Liver (tissue), 9 donors: ENCODE results near the gene LDB2. TPM values are rescaled to one million over a fixed set of nuclear protein-coding genes. Genes with fewer than 3 reads are reported as not detected.

ENCODE experiments used
- DNase-seq: peaks from one replicate; pipeline ENCODE4 v3.0.0-alpha.2; 2017; ENCODE audit warnings: low spot score
- H3K27ac ChIP-seq, 2 donors: one replicate each; pipeline ENCODE4 v1.7.0; 2013; ENCODE audit warnings: inconsistent platforms in 2 of 2, low read length in 2 of 2, control low read depth in 1 of 2, low read depth in 1 of 2, mild to moderate bottlenecking in 1 of 2
- H3K27me3 ChIP-seq, 4 donors: one replicate each; pipeline versions ENCODE4 v1.6.1 to v1.7.0; 2013; ENCODE audit warnings: low read length in 3 of 4, inconsistent platforms in 1 of 4, mild to moderate bottlenecking in 1 of 4, moderate library complexity in 1 of 4; ENCODE audit not compliant: control insufficient read depth in 4 of 4, insufficient read depth in 4 of 4
- H3K36me3 ChIP-seq, 4 donors: one replicate each; pipeline versions ENCODE4 v1.6.1 to v1.7.0; 2013; ENCODE audit warnings: low read length in 3 of 4, mild to moderate bottlenecking in 3 of 4, low read depth in 1 of 4, moderate library complexity in 1 of 4; ENCODE audit not compliant: control insufficient read depth in 4 of 4, insufficient read depth in 3 of 4
- H3K4me1 ChIP-seq, 4 donors: one replicate each; pipeline versions ENCODE4 v1.6.1 to v1.7.0; 2013; ENCODE audit warnings: low read length in 3 of 4, mild to moderate bottlenecking in 3 of 4, moderate library complexity in 1 of 4; ENCODE audit not compliant: control insufficient read depth in 4 of 4, insufficient read depth in 4 of 4
- H3K4me3 ChIP-seq, 3 donors: one replicate each; pipeline versions ENCODE4 v1.6.1 to v1.7.0; 2013; ENCODE audit warnings: low read length in 3 of 3, control low read depth in 1 of 3, low read depth in 1 of 3, mild to moderate bottlenecking in 1 of 3
- H3K9ac ChIP-seq, 2 donors: one replicate each; pipeline ENCODE4 v1.7.0; 2013; ENCODE audit warnings: low read length in 2 of 2, mild to moderate bottlenecking in 2 of 2, moderate library complexity in 2 of 2, control low read depth in 1 of 2, low read depth in 1 of 2
- H3K9me3 ChIP-seq, 4 donors: one replicate each; pipeline versions ENCODE4 v1.6.1 to v1.7.0; 2013; ENCODE audit warnings: low read length in 3 of 4; ENCODE audit not compliant: control insufficient read depth in 4 of 4
- EGR1 ChIP-seq, 2 donors: IDR thresholded peaks; 2 replicates each; pipeline ENCODE4 v1.6.1; 2016 to 2018; ENCODE audit warnings: antibody characterized with exemption in 2 of 2, low read depth in 2 of 2
- FOXA1 ChIP-seq: IDR thresholded peaks from 2 replicates; pipeline ENCODE4 v1.6.1; 2016; ENCODE audit warnings: antibody characterized with exemption
- FOXA2 ChIP-seq: IDR thresholded peaks from 2 replicates; pipeline ENCODE4 v1.6.1; 2016; ENCODE audit warnings: antibody characterized with exemption
- GABPA ChIP-seq, 2 donors: IDR thresholded peaks in 1 of 2; conservative IDR thresholded peaks in 1 of 2; 2 replicates each; pipeline ENCODE4 v1.6.1; 2016; ENCODE audit warnings: antibody characterized with exemption in 2 of 2, mild to moderate bottlenecking in 1 of 2, moderate library complexity in 1 of 2
- HNF4A ChIP-seq, 2 donors: conservative IDR thresholded peaks; 2 replicates each; pipeline ENCODE4 v1.6.1; 2016; ENCODE audit warnings: antibody characterized with exemption in 2 of 2, mild to moderate bottlenecking in 2 of 2
- HNF4G ChIP-seq: IDR thresholded peaks from 2 replicates; pipeline ENCODE4 v1.6.1; 2016; ENCODE audit warnings: antibody characterized with exemption
- JUND ChIP-seq, 2 donors: IDR thresholded peaks; 2 replicates each; pipeline ENCODE4 v1.6.1; 2016; ENCODE audit warnings: antibody characterized with exemption in 2 of 2
- NR2F2 ChIP-seq: IDR thresholded peaks from 2 replicates; pipeline ENCODE4 v1.6.1; 2016; ENCODE audit warnings: antibody characterized with exemption
- RAD21 ChIP-seq, 2 donors: IDR thresholded peaks; 2 replicates each; pipeline ENCODE4 v1.6.1; 2016; ENCODE audit warnings: antibody characterized with exemption in 2 of 2, mild to moderate bottlenecking in 2 of 2
- RXRA ChIP-seq, 2 donors: IDR thresholded peaks; 2 replicates each; pipeline ENCODE4 v1.6.1; 2017 to 2018; ENCODE audit warnings: antibody characterized with exemption in 2 of 2, mild to moderate bottlenecking in 1 of 2
- SP1 ChIP-seq: IDR thresholded peaks from 2 replicates; pipeline ENCODE4 v1.6.1; 2018; ENCODE audit warnings: antibody characterized with exemption, mild to moderate bottlenecking
- TAF1 ChIP-seq: conservative IDR thresholded peaks from 2 replicates; pipeline ENCODE4 v1.6.1; 2016; ENCODE audit warnings: antibody characterized with exemption, mild to moderate bottlenecking
- YY1 ChIP-seq: IDR thresholded peaks from 2 replicates; pipeline ENCODE4 v1.6.1; 2016; ENCODE audit warnings: antibody characterized with exemption, mild to moderate bottlenecking
- WGBS: extraction: QIAGEN DNeasy Blood & Tissue Kit; methylation state at CpG from one replicate; pipeline ENCODE4 v1.1.7; 2013; 5-methylcytosine and 5-hydroxymethylcytosine counted together
- polyA plus RNA-seq, 2 donors: library from polyadenylated mRNA; stranded (reverse) in 1 of 2; unstranded in 1 of 2; fragments of 200-250 nt in 1 of 2; fragments of >200 nt in 1 of 2; fragmentation: Nextera tagmentation in 1 of 2; extraction: Ambion mirVana in 1 of 2; gene quantifications; one replicate each; pipeline versions ENCODE4 v1.2.1 to v1.2.3, GENCODE V29; 2013 to 2015
- total RNA-seq, 2 donors: library from RNA; depleted of rRNA; stranded (reverse); fragments of >200 nt; gene quantifications; one replicate each; pipeline ENCODE4 v1.2.3, GENCODE V29; 2014
- TF ChIP-seq, protein P1 (sequence below): fragments of 150-350 bp; IDR thresholded peaks from 2 replicates; pipeline ENCODE4 v1.5.1; 2017; ENCODE audit warnings: improper control_type of control experiment, low read depth, low read length; ENCODE audit not compliant: missing input control
- TF ChIP-seq, protein P2 (sequence below): IDR thresholded peaks from 2 replicates; pipeline ENCODE4 v1.6.1; 2016; ENCODE audit warnings: antibody characterized with exemption
- TF ChIP-seq, protein P3 (sequence below): IDR thresholded peaks from 2 replicates; pipeline ENCODE4 v1.6.1; 2016; ENCODE audit warnings: antibody characterized with exemption
- TF ChIP-seq, protein P4 (sequence below): IDR thresholded peaks from 2 replicates; pipeline ENCODE4 v1.6.1; 2016; ENCODE audit warnings: antibody characterized with exemption
- donor health status: healthy.
- donor health status: healthy.
- donor health status: healthy.
- donor health status: healthy.
- donor health status: healthy.

The LDB2 gene
- total and polyA plus RNA-seq, 4 donors = 7.4 to 31.9 (median 16.8) TPM

DNA sequence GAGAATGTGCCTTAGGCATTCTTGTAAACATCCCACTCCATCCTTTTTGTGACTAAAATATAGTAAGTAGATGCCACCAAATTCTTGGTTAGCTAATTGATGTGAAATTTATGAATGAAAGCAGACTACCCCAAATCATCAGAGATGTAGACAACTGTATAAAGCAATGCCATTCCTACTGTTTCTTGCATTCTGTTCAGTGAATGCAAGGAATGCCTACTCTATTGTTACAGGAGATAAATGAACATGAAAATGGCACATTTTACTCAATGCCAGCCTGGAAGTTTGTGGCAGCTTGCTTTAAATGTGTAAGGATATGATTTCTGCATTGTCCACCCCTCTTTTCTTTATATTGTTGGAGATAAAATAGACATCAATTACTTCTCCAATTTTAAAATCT, 317.9 kb downstream of the LDB2 start:
- Histone ChIP-seq H3K9ac (no peak overlapping the region), H3K36me3 (no peaks in the 10 kb centered on the region), H3K27me3 (no peaks in the 10 kb centered on the region), H3K4me3 (no peak overlapping the region), H3K27ac (no peak overlapping the region), H3K4me1 (peaks cover 0 to 2% (median 0%) of the 10 kb centered on the region in 4 donors), H3K9me3 (no peaks in the 10 kb centered on the region)
- DNase-seq = no peak
- TF ChIP-seq, protein P1, sequence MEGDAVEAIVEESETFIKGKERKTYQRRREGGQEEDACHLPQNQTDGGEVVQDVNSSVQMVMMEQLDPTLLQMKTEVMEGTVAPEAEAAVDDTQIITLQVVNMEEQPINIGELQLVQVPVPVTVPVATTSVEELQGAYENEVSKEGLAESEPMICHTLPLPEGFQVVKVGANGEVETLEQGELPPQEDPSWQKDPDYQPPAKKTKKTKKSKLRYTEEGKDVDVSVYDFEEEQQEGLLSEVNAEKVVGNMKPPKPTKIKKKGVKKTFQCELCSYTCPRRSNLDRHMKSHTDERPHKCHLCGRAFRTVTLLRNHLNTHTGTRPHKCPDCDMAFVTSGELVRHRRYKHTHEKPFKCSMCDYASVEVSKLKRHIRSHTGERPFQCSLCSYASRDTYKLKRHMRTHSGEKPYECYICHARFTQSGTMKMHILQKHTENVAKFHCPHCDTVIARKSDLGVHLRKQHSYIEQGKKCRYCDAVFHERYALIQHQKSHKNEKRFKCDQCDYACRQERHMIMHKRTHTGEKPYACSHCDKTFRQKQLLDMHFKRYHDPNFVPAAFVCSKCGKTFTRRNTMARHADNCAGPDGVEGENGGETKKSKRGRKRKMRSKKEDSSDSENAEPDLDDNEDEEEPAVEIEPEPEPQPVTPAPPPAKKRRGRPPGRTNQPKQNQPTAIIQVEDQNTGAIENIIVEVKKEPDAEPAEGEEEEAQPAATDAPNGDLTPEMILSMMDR = no peak
- TF ChIP-seq, protein P2, sequence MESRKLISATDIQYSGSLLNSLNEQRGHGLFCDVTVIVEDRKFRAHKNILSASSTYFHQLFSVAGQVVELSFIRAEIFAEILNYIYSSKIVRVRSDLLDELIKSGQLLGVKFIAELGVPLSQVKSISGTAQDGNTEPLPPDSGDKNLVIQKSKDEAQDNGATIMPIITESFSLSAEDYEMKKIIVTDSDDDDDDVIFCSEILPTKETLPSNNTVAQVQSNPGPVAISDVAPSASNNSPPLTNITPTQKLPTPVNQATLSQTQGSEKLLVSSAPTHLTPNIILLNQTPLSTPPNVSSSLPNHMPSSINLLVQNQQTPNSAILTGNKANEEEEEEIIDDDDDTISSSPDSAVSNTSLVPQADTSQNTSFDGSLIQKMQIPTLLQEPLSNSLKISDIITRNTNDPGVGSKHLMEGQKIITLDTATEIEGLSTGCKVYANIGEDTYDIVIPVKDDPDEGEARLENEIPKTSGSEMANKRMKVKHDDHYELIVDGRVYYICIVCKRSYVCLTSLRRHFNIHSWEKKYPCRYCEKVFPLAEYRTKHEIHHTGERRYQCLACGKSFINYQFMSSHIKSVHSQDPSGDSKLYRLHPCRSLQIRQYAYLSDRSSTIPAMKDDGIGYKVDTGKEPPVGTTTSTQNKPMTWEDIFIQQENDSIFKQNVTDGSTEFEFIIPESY = no peak
- TF ChIP-seq GABPA (IDR thresholded peaks at IDR 0.05 in 1 of 2, conservative IDR thresholded peaks at IDR 0.05 in 1 of 2) (no peak), RAD21 (IDR thresholded peaks at IDR 0.05) (no peak), SP1 (no peak), NR2F2 (no peak), RXRA (IDR thresholded peaks at IDR 0.05) (no peak), YY1 (no peak), HNF4A (conservative IDR thresholded peaks at IDR 0.05) (no peak), JUND (IDR thresholded peaks at IDR 0.05) (no peak), HNF4G (no peak), EGR1 (IDR thresholded peaks at IDR 0.05; ENCODE audit: low read depth in 2 of 2) (no peak), FOXA1 (no peak)
- TF ChIP-seq, protein P3, sequence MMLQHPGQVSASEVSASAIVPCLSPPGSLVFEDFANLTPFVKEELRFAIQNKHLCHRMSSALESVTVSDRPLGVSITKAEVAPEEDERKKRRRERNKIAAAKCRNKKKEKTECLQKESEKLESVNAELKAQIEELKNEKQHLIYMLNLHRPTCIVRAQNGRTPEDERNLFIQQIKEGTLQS = no peak

DNA sequence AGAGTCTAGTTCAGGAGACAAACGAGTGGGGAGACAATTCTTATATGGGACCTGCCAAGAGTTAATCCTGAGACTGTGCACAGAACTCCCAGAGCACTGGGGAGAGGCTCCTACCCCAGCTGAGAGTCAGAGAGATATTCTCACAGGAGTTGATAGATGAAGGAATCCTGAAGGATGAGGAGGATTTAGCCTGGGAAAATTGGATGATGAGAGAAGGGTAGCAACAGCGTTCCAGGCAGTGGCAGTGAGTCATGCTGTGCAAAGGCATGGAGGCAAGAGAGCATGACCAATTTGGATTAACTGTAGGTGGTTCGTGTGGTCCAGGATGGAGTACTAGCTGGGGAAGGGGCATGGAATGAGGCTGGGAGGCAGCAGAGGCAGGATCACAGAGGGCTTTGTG, 318.6 kb downstream of the LDB2 start:
- Histone ChIP-seq H3K27ac (no peak overlapping the region), H3K4me1 (peaks cover 0 to 2% (median 0%) of the 10 kb centered on the region in 4 donors), H3K27me3 (no peaks in the 10 kb centered on the region), H3K9me3 (no peaks in the 10 kb centered on the region), H3K36me3 (no peaks in the 10 kb centered on the region), H3K9ac (no peak overlapping the region), H3K4me3 (no peak overlapping the region)
- TF ChIP-seq YY1 = no peak
- DNase-seq = no peak
- 62% methylated on average over 3 of the region's 3 CpGs for WGBS

DNA sequence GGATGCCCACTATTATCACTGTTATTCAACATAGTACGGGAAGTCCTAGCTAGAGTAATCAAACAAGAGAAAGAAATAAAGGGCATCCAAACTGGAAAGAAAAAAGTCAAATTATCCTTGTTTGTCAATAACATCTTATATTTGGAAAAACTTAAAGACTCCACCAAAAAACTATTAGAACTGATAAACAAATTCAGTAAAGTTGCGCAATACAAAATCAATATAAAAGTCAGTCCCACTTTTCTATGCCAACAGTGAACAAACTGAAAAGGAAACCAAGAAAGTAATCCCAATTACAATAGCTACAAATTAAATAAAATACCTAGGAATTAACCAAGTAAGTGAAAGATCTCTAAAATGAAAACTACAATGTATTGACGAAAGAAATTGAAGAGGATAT, 321.3 kb downstream of the LDB2 start:
- Histone ChIP-seq H3K27me3 (no peaks in the 10 kb centered on the region), H3K9ac (no peak overlapping the region), H3K4me3 (no peak overlapping the region), H3K4me1 (peaks cover 0 to 2% (median 0%) of the 10 kb centered on the region in 4 donors), H3K9me3 (no peaks in the 10 kb centered on the region), H3K27ac (no peak overlapping the region), H3K36me3 (no peaks in the 10 kb centered on the region)
- 82% methylated on average over 3 of the region's 3 CpGs for WGBS
- TF ChIP-seq NR2F2 (no peak), SP1 (no peak), EGR1 (IDR thresholded peaks at IDR 0.05; ENCODE audit: low read depth in 2 of 2) (no peak), TAF1 (no peak), RXRA (IDR thresholded peaks at IDR 0.05) (no peak), YY1 (no peak), FOXA1 (no peak), FOXA2 (no peak), HNF4G (no peak)
- TF ChIP-seq, protein P2 = no peak
- TF ChIP-seq, protein P1 = no peak
- TF ChIP-seq, protein P4, sequence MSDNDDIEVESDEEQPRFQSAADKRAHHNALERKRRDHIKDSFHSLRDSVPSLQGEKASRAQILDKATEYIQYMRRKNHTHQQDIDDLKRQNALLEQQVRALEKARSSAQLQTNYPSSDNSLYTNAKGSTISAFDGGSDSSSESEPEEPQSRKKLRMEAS = no peak
- no peak for DNase-seq
